ENCODE results near the gene FLRT2. TPM values are rescaled to one million over a fixed set of nuclear protein-coding genes. Genes with fewer than 3 reads are reported as not detected.

Gene FLRT2
- total RNA-seq, 1 experiment from 2014 or later: 4.5 TPM

- no peaks in the 10 kb centered on the region for H3K4me1 ChIP-seq (ENCODE audit: control insufficient read depth, insufficient read depth, low read length)
- ChIA-PET CTCF (no interaction called here), POLR2A (no interaction called here)
- H3K9me3 ChIP-seq (ENCODE audit: control insufficient read depth, insufficient read depth, low read depth, low read length): no peaks in the 10 kb centered on the region
- DNase-seq (ENCODE audit: low read depth, low spot score) (no peak), ATAC-seq (no peak)
- TF ChIP-seq POLR2AphosphoS5 (IDR thresholded peaks at IDR 0.05; ENCODE audit: low read depth, low read length) (no peak), SIN3A (IDR thresholded peaks at IDR 0.05; ENCODE audit: borderline replicate concordance, insufficient read depth, low read depth, low read length) (no peak), TCF7L2 (IDR thresholded peaks at IDR 0.05; ENCODE audit: low read depth, low read length) (no peak), REST (IDR thresholded peaks at IDR 0.05; ENCODE audit: insufficient read depth in 1 of 2, low read depth in 2 of 2, low read length in 1 of 2) (no peak)
- in situ Hi-C loops (cut with HindIII; ENCODE audit: low pct_unique_long_range_greater_than_20kb, low sequenced_read_pairs) (no loop called here), intact Hi-C loops (cut with micrococcal nuclease; ENCODE audit: unreplicated experiment) (no loop called here)
- H3K36me3 ChIP-seq (ENCODE audit: control insufficient read depth, insufficient read depth, low read length): no peaks in the 10 kb centered on the region
- H3K27ac ChIP-seq (ENCODE audit: low read length): no peak overlapping the region
- no TSS peak for BruUV-seq (replicated peaks)
- no peak overlapping the region for H3K4me3 ChIP-seq (ENCODE audit: low read depth in 2 of 2, low read length in 2 of 2)
- no peaks in the 10 kb centered on the region for H3K27me3 ChIP-seq (ENCODE audit: control insufficient read depth, insufficient read depth, low read length)
These were observed 157.5 kb downstream of the FLRT2 start for GRCh38 chr14:85687456-85687855.

GRCh38 chr14:85688006-85688405, 158.1 kb downstream of the FLRT2 start:
- H3K27ac ChIP-seq (ENCODE audit: low read length): no peak overlapping the region
- in situ Hi-C loops (cut with HindIII; ENCODE audit: low pct_unique_long_range_greater_than_20kb, low sequenced_read_pairs) (no loop called here), intact Hi-C loops (cut with micrococcal nuclease; ENCODE audit: unreplicated experiment) (no loop called here)
- H3K4me1 ChIP-seq (ENCODE audit: control insufficient read depth, insufficient read depth, low read length): no peaks in the 10 kb centered on the region
- no peaks in the 10 kb centered on the region for H3K9me3 ChIP-seq (ENCODE audit: control insufficient read depth, insufficient read depth, low read depth, low read length)
- CTCF ChIA-PET: no interaction called here
- POLR2A ChIA-PET: no interaction called here
- DNase-seq (ENCODE audit: low read depth, low spot score): no peak
- H3K27me3 ChIP-seq (ENCODE audit: control insufficient read depth, insufficient read depth, low read length): no peaks in the 10 kb centered on the region
- no TSS peak for BruUV-seq (replicated peaks)
- no peak for ATAC-seq
- no peak overlapping the region for H3K4me3 ChIP-seq (ENCODE audit: low read depth in 2 of 2, low read length in 2 of 2)
- TF ChIP-seq CTCF (IDR thresholded peaks at IDR 0.05): no peak
- no peaks in the 10 kb centered on the region for H3K36me3 ChIP-seq (ENCODE audit: control insufficient read depth, insufficient read depth, low read length)

- Histone ChIP-seq H3K27me3 (ENCODE audit: control insufficient read depth, insufficient read depth, low read length) (no peaks in the 10 kb centered on the region), H3K9me3 (ENCODE audit: control insufficient read depth, insufficient read depth, low read depth, low read length) (no peaks in the 10 kb centered on the region), H3K36me3 (ENCODE audit: control insufficient read depth, insufficient read depth, low read length) (no peaks in the 10 kb centered on the region), H3K4me1 (ENCODE audit: control insufficient read depth, insufficient read depth, low read length) (no peaks in the 10 kb centered on the region), H3K4me3 (ENCODE audit: low read depth in 2 of 2, low read length in 2 of 2) (no peak overlapping the region), H3K27ac (ENCODE audit: low read length) (no peak overlapping the region)
- intact Hi-C loops (cut with micrococcal nuclease; ENCODE audit: unreplicated experiment) (no loop called here), in situ Hi-C loops (cut with HindIII; ENCODE audit: low pct_unique_long_range_greater_than_20kb, low sequenced_read_pairs) (no loop called here)
- no peak for ATAC-seq
- TF ChIP-seq REST (IDR thresholded peaks at IDR 0.05; ENCODE audit: insufficient read depth in 1 of 2, low read depth in 2 of 2, low read length in 1 of 2): no peak
- no peak for TF ChIP-seq POLR2AphosphoS5 (IDR thresholded peaks at IDR 0.05; ENCODE audit: low read depth, low read length)
- TF ChIP-seq SIN3A (IDR thresholded peaks at IDR 0.05; ENCODE audit: borderline replicate concordance, insufficient read depth, low read depth, low read length): no peak
- TF ChIP-seq CTCF (IDR thresholded peaks at IDR 0.05): no peak
- TF ChIP-seq TCF7L2 (IDR thresholded peaks at IDR 0.05; ENCODE audit: low read depth, low read length): no peak
- DNase-seq (ENCODE audit: low read depth, low spot score): no peak
- no TSS peak for BruUV-seq (replicated peaks)
- ChIA-PET CTCF (no interaction called here), POLR2A (no interaction called here)
These were observed 165.4 kb downstream of the FLRT2 start for GRCh38 chr14:85695300-85695699.
